HG02852 (cell line): Measurements from ENCODE around the gene TH.

Experiments used
- ATAC-seq: cut with Tn5 transposase; IDR thresholded peaks from one replicate; pipeline ENCODE4 v1.9.1; 2021; ENCODE audit warnings: mild to moderate bottlenecking, moderate library complexity; ENCODE audit not compliant: unreplicated experiment

TH gene

GRCh38 chr11:2171591-2172003 lies at the start of gene TH:
Gene TH (minus strand): TSS chr11:2171815. CDS start chr11:2171786, 29 bp downstream.
- ATAC-seq: no peak

GRCh38 chr11:2221024-2221423 lies 49.4 kb upstream of the TH start:
- ATAC-seq: no peak

GRCh38 chr11:2220173-2220771 lies 48.7 kb upstream of the TH start:
- no peak for ATAC-seq

- no peak for ATAC-seq
Measured at GRCh38 chr11:2219318-2220017, 47.9 kb upstream of the TH start.

- no peak for ATAC-seq
Measured at GRCh38 chr11:2218031-2218633, 46.5 kb upstream of the TH start.

- no peak for ATAC-seq
Measured at GRCh38 chr11:2217211-2218030, 45.8 kb upstream of the TH start.

GRCh38 chr11:2216400-2217064 lies 44.9 kb upstream of the TH start:
- no peak for ATAC-seq

- ATAC-seq: no peak
Measured at GRCh38 chr11:2215561-2216399, 44.2 kb upstream of the TH start.

- no peak for ATAC-seq
Measured at GRCh38 chr11:2215230-2215560, 43.6 kb upstream of the TH start.

- ATAC-seq: no peak
Measured at GRCh38 chr11:2214527-2215229, 43.1 kb upstream of the TH start.

- no peak for ATAC-seq
Measured at GRCh38 chr11:2213890-2214526, 42.4 kb upstream of the TH start.

GRCh38 chr11:2213384-2213842 lies 41.8 kb upstream of the TH start:
- ATAC-seq: no peak

GRCh38 chr11:2212411-2213251 lies 41.0 kb upstream of the TH start:
- ATAC-seq: no peak

- ATAC-seq: no peak
Measured at GRCh38 chr11:2211113-2211971, 39.7 kb upstream of the TH start.

GRCh38 chr11:2210366-2211112 lies 38.9 kb upstream of the TH start:
- ATAC-seq: no peak

GRCh38 chr11:2209900-2210321 lies 38.3 kb upstream of the TH start:
- no peak for ATAC-seq
